HG02885 (cell line): ENCODE results near the gene EML6.
"Not testable (repeated sequence)": the region's sequence is repeated elsewhere in the genome, so short reads cannot be mapped to it uniquely, and the experiment has no call there.

Source experiments
- ATAC-seq: cut with Tn5 transposase; IDR thresholded peaks from one replicate; pipeline ENCODE4 v1.9.1; 2021; ENCODE audit warnings: mild to moderate bottlenecking; ENCODE audit not compliant: unreplicated experiment, poor library complexity

EML6 gene

GRCh38 chr2:54723131-54723995 lies at the start of gene EML6:
TSS of gene EML6 (plus strand) at chr2:54723662. CDS start at chr2:54725062, 1,400 bp downstream.
- ATAC-seq, result peak; percentile 98

- ATAC-seq, result no peak
Measured at GRCh38 chr2:54675281-54675680, 48.2 kb upstream of the EML6 start.

GRCh38 chr2:54675738-54676137 lies 47.7 kb upstream of the EML6 start:
- ATAC-seq, result no peak

GRCh38 chr2:54676656-54677055 lies 46.8 kb upstream of the EML6 start:
- ATAC-seq, result no peak

GRCh38 chr2:54677476-54678265 lies 45.8 kb upstream of the EML6 start:
- ATAC-seq, result no peak

- no peak for ATAC-seq
Measured at GRCh38 chr2:54678719-54679118, 44.7 kb upstream of the EML6 start.

- peak; percentile 84 for ATAC-seq
Measured at GRCh38 chr2:54680397-54681041, 42.9 kb upstream of the EML6 start.

GRCh38 chr2:54681416-54681815 lies 42.0 kb upstream of the EML6 start:
- no peak for ATAC-seq

- ATAC-seq, result no peak
Measured at GRCh38 chr2:54683596-54683995, 39.9 kb upstream of the EML6 start.

GRCh38 chr2:54685263-54685775 lies 38.1 kb upstream of the EML6 start:
- no peak for ATAC-seq

GRCh38 chr2:54687595-54688152 lies 35.8 kb upstream of the EML6 start:
- ATAC-seq, result no peak

- no peak for ATAC-seq
Measured at GRCh38 chr2:54691445-54692135, 31.9 kb upstream of the EML6 start.

GRCh38 chr2:54692556-54692955 lies 30.9 kb upstream of the EML6 start:
- no peak for ATAC-seq

- no peak for ATAC-seq
Measured at GRCh38 chr2:54695378-54695777, 28.1 kb upstream of the EML6 start.

- no peak for ATAC-seq
Measured at GRCh38 chr2:54697934-54698333, 25.5 kb upstream of the EML6 start.

GRCh38 chr2:54698926-54699325 lies 24.5 kb upstream of the EML6 start:
- ATAC-seq, result not testable (repeated sequence)

- no peak for ATAC-seq
Measured at GRCh38 chr2:54699665-54700064, 23.8 kb upstream of the EML6 start.

GRCh38 chr2:54701029-54701428 lies 22.4 kb upstream of the EML6 start:
- no peak for ATAC-seq

- ATAC-seq, result no peak
Measured at GRCh38 chr2:54704238-54704637, 19.2 kb upstream of the EML6 start.
